Neural cell (in vitro differentiated cells): ENCODE measurements around the gene MYO18A.

Source experiments
- EP300 ChIP-seq: fragments of 450-650 bp; conservative IDR thresholded peaks from 2 replicates; pipeline ENCODE4 v1.6.1; 2014; ENCODE audit warnings: antibody characterized with exemption, mild to moderate bottlenecking, moderate library complexity; ENCODE audit not compliant: poor library complexity, severe bottlenecking
- EZH2 ChIP-seq: fragments of 200-600, 300-800 bp; shearing (Covaris generic), sonication (generic); IDR thresholded peaks from 2 replicates; pipeline ENCODE4 v1.6.1; 2014; ENCODE audit warnings: antibody characterized with exemption, low read length, borderline replicate concordance, mild to moderate bottlenecking; ENCODE audit not compliant: insufficient read depth, poor library complexity, severe bottlenecking
- MXI1 ChIP-seq: fragments of 450-650 bp; conservative IDR thresholded peaks from 2 replicates; pipeline ENCODE4 v1.6.1; 2014; ENCODE audit warnings: antibody characterized with exemption, mild to moderate bottlenecking; ENCODE audit not compliant: poor library complexity, severe bottlenecking
- POLR2AphosphoS5 ChIP-seq: IDR thresholded peaks from 2 replicates; pipeline ENCODE4 v1.6.1; 2012
- SMC3 ChIP-seq: fragments of 450-650 bp; conservative IDR thresholded peaks from 2 replicates; pipeline ENCODE4 v1.6.1; 2014; ENCODE audit warnings: antibody characterized with exemption, mild to moderate bottlenecking, moderate library complexity; ENCODE audit not compliant: poor library complexity
- TAF1 ChIP-seq: IDR thresholded peaks from 2 replicates; pipeline ENCODE4 v1.6.1; 2012; ENCODE audit warnings: low read depth
- TF ChIP-seq, protein P1 (sequence below): fragments of 450-650 bp; IDR thresholded peaks from 2 replicates; pipeline ENCODE4 v1.5.1; 2014; ENCODE audit warnings: antibody characterized with exemption, mild to moderate bottlenecking, moderate library complexity; ENCODE audit not compliant: poor library complexity, severe bottlenecking
- TF ChIP-seq, protein P2 (sequence below): IDR thresholded peaks from 2 replicates; pipeline ENCODE4 v1.6.1; 2012; ENCODE audit warnings: borderline replicate concordance

DNA sequence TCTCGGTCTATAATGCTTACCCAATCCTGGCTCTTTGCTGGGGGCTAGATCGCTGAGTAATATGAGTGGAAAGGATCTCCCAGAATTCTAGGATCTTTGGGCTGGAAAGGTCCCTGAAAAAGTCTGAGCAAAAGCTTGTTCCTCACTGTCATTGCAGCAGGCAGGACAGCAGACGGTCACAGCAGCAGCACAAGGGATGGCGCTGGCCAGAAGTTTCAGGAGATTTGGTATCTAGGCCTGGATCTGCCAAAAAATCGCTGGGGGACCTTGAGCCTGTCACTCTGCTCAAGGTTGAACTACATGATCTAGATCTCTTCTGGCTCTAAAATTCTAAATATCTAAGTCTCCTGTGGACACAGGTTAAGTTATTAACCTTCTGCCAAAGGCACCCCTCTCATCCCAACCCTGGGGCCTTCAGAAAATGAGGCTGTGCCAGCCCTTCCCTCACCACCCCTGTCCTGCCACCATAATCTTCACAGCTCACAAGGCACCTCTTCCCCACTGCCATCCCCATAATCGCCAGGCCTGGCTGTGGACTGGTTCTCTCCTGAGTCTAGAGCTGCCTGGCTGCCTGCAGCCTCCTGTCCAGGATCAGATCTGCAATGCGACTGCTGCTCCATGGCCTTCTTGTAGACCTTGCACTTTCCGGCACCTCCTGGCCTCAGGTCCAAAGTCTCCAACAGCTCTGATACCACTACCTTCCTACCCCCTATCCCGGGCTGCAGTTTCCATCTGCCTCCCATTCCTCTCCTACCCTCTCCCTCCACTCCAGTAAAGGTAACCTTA lies 10.2 kb downstream of the MYO18A start:
- no peak for TF ChIP-seq EP300
- TF ChIP-seq MXI1 = no peak
- TF ChIP-seq POLR2AphosphoS5 = no peak
- TF ChIP-seq, protein P1, sequence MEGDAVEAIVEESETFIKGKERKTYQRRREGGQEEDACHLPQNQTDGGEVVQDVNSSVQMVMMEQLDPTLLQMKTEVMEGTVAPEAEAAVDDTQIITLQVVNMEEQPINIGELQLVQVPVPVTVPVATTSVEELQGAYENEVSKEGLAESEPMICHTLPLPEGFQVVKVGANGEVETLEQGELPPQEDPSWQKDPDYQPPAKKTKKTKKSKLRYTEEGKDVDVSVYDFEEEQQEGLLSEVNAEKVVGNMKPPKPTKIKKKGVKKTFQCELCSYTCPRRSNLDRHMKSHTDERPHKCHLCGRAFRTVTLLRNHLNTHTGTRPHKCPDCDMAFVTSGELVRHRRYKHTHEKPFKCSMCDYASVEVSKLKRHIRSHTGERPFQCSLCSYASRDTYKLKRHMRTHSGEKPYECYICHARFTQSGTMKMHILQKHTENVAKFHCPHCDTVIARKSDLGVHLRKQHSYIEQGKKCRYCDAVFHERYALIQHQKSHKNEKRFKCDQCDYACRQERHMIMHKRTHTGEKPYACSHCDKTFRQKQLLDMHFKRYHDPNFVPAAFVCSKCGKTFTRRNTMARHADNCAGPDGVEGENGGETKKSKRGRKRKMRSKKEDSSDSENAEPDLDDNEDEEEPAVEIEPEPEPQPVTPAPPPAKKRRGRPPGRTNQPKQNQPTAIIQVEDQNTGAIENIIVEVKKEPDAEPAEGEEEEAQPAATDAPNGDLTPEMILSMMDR = no peak
- no peak for TF ChIP-seq TAF1
- no peak for TF ChIP-seq EZH2
- TF ChIP-seq, protein P2, sequence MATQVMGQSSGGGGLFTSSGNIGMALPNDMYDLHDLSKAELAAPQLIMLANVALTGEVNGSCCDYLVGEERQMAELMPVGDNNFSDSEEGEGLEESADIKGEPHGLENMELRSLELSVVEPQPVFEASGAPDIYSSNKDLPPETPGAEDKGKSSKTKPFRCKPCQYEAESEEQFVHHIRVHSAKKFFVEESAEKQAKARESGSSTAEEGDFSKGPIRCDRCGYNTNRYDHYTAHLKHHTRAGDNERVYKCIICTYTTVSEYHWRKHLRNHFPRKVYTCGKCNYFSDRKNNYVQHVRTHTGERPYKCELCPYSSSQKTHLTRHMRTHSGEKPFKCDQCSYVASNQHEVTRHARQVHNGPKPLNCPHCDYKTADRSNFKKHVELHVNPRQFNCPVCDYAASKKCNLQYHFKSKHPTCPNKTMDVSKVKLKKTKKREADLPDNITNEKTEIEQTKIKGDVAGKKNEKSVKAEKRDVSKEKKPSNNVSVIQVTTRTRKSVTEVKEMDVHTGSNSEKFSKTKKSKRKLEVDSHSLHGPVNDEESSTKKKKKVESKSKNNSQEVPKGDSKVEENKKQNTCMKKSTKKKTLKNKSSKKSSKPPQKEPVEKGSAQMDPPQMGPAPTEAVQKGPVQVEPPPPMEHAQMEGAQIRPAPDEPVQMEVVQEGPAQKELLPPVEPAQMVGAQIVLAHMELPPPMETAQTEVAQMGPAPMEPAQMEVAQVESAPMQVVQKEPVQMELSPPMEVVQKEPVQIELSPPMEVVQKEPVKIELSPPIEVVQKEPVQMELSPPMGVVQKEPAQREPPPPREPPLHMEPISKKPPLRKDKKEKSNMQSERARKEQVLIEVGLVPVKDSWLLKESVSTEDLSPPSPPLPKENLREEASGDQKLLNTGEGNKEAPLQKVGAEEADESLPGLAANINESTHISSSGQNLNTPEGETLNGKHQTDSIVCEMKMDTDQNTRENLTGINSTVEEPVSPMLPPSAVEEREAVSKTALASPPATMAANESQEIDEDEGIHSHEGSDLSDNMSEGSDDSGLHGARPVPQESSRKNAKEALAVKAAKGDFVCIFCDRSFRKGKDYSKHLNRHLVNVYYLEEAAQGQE = no peak
- TF ChIP-seq SMC3 = no peak
